Brain microvascular endothelial cell (primary cell): ENCODE measurements around the gene RFESD.
"Not testable (repeated sequence)": the region's sequence is repeated elsewhere in the genome, so short reads cannot be mapped to it uniquely, and the experiment has no call there.

ENCODE experiments used
- DNase-seq: peaks from one replicate; pipeline ENCODE4 v3.0.0-alpha.2; 2020
- H3K27ac ChIP-seq: fragments of 250-450 bp; sonication (Bioruptor Pico); 2 replicates; pipeline ENCODE4 v1.5.1; 2020; ENCODE audit warnings: mild to moderate bottlenecking, moderate library complexity
- H3K27me3 ChIP-seq: fragments of 250-450 bp; sonication (Bioruptor Pico); replicated peaks from 2 replicates; pipeline ENCODE4 v1.5.1; 2020; ENCODE audit warnings: mild to moderate bottlenecking
- H3K36me3 ChIP-seq: fragments of 250-450 bp; sonication (Bioruptor Pico); replicated peaks from 2 replicates; pipeline ENCODE4 v1.5.1; 2020; ENCODE audit warnings: mild to moderate bottlenecking
- H3K4me3 ChIP-seq: 2 replicates; pipeline ENCODE4 v1.5.1; 2011; ENCODE audit warnings: low read depth, mild to moderate bottlenecking, control low read depth, low read length, moderate library complexity
- CTCF ChIP-seq: IDR thresholded peaks from 2 replicates; pipeline ENCODE4 v1.5.1; 2011; ENCODE audit warnings: low read depth, mild to moderate bottlenecking, moderate library complexity, low read length, control low read depth, inconsistent platforms; ENCODE audit errors: missing control alignments
- in situ Hi-C: cut with HindIII; loops from 2 replicates; pipeline ENCODE4 v1.10.0; 2017; ENCODE audit warnings: low sequenced_read_pairs, low pct_ligation_motif_present

The RFESD gene

GRCh38 chr5:95630394-95630917, 16.1 kb upstream of the RFESD start:
- no peak for TF ChIP-seq CTCF
- Histone ChIP-seq H3K27ac (no peak overlapping the region), H3K36me3 (no peaks in the 10 kb centered on the region), H3K27me3 (no peaks in the 10 kb centered on the region), H3K4me3 (no peak overlapping the region)
- in situ Hi-C loops = no loop called here
- DNase-seq = no peak

GRCh38 chr5:95631255-95631958, 15.2 kb upstream of the RFESD start:
- no peak overlapping the region for H3K4me3 ChIP-seq
- DNase-seq = peak; percentile 61
- H3K27me3 ChIP-seq = no peaks in the 10 kb centered on the region
- TF ChIP-seq CTCF = no peak
- no peaks in the 10 kb centered on the region for H3K36me3 ChIP-seq
- peak overlapping the region; percentile 53 for H3K27ac ChIP-seq
- in situ Hi-C loops = no loop called here

GRCh38 chr5:95631991-95632675, 14.4 kb upstream of the RFESD start:
- peak; percentile 90 for DNase-seq
- in situ Hi-C loops = no loop called here
- Histone ChIP-seq H3K27ac (peak overlapping the region; percentile 53), H3K27me3 (no peaks in the 10 kb centered on the region), H3K36me3 (no peaks in the 10 kb centered on the region), H3K4me3 (no peak overlapping the region)
- TF ChIP-seq CTCF = no peak

- in situ Hi-C loops, DNase-seq, H3K4me3 ChIP-seq, H3K36me3 ChIP-seq, H3K27ac ChIP-seq, H3K27me3 ChIP-seq: not testable (repeated sequence)
Observed at GRCh38 chr5:95632942-95633341, 13.6 kb upstream of the RFESD start.

- DNase-seq = no peak
- no peaks in the 10 kb centered on the region for H3K36me3 ChIP-seq
- in situ Hi-C loops = no loop called here
- no peak overlapping the region for H3K27ac ChIP-seq
- no peak overlapping the region for H3K4me3 ChIP-seq
- no peaks in the 10 kb centered on the region for H3K27me3 ChIP-seq
- no peak for TF ChIP-seq CTCF
Observed at GRCh38 chr5:95633671-95634070, 12.9 kb upstream of the RFESD start.

GRCh38 chr5:95634081-95634480, 12.5 kb upstream of the RFESD start:
- TF ChIP-seq CTCF = no peak
- Histone ChIP-seq H3K27ac (no peak overlapping the region), H3K27me3 (no peaks in the 10 kb centered on the region), H3K4me3 (no peak overlapping the region), H3K36me3 (no peaks in the 10 kb centered on the region)
- no peak for DNase-seq
- in situ Hi-C loops = no loop called here
